NT2/D1 (cell line): Measurements from ENCODE around the gene LARGE2.

Source experiments
- SUZ12 ChIP-seq: IDR thresholded peaks from 2 replicates; pipeline ENCODE4 v1.6.1; 2011; ENCODE audit not compliant: insufficient read length, insufficient read depth; ENCODE audit errors: extremely low read depth
- YY1 ChIP-seq: IDR thresholded peaks from 2 replicates; pipeline ENCODE4 v1.6.1; 2011; ENCODE audit not compliant: insufficient read length, insufficient read depth
- ZNF274 ChIP-seq: IDR thresholded peaks from 2 replicates; pipeline ENCODE4 v1.6.1; 2011; ENCODE audit warnings: mild to moderate bottlenecking, low read depth, low read length

- TF ChIP-seq SUZ12 (no peak), YY1 (no peak), ZNF274 (no peak)
Measured at GRCh38 chr11:45931739-45932138, 9.3 kb downstream of the LARGE2 start.
